ENCODE results near the gene NBEAL2. TPM values are rescaled to one million over a fixed set of nuclear protein-coding genes. Genes with fewer than 3 reads are reported as not detected.

Gene NBEAL2
- polyA plus RNA-seq, 1 donor, result 13.9 TPM

- DNase-seq (ENCODE audit: low read depth), result no peak
Measured at GRCh38 chr3:46943237-46944187, 36.0 kb upstream of the NBEAL2 start.

DNA sequence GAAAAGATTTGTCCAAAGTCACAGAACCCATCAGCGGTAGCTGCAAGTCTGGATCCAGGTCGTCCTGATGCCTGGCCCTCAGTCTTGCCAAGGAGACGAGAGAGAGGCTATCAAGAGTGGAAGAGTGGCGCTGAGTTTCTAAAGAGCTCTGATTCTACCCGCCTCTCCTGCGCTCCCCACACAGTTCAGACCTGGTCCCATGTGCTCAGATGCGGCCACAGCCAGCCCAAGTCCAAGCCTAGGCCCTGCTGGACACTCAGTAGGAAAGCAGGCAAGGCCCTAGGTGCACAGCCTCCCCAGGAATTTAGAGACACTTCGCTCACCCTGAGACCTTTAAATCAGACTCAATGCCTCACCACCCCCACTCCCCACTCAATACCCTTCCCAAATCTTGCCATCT, 35.3 kb upstream of the NBEAL2 start:
- DNase-seq (ENCODE audit: low read depth), result no peak

GRCh38 chr3:46946416-46946815, 33.0 kb upstream of the NBEAL2 start:
- no peak for DNase-seq (ENCODE audit: low read depth)

DNA sequence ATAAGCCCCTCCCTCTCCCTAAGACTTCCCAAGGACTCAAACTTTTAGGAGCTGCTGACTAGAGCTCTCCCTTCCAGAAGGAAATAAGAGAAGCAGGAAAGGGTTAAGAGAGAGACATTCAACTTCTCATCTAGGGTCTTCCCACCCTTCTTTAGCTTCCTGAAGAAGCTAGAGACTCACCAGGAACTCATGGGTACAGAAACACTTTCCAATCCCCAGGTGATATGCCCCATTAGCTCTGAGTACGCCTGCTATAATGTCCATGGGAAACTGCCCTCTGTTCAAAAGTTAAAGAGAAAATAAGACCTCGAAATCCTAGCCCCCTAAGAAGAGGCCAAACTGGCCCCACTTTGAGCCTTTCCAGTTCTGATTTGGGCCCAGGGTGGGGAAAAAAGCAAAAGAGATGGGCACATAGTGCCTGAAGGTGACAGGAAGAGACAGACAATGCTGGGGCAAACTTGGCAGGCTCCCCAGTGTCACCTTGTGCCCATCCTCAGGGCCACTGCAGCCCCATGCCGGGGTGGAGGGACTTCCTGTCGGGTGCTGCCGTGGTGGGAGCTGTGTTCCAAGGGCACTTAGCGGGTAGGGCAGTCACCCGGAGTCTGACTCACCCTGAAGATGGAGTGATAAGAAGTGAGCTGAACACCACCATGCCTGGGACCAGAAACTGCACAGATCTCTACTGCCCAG, 32.5 kb upstream of the NBEAL2 start:
- DNase-seq (ENCODE audit: low read depth), result no peak

GRCh38 chr3:46947546-46947901, 31.9 kb upstream of the NBEAL2 start:
- DNase-seq (ENCODE audit: low read depth), result no peak

- no peak for DNase-seq (ENCODE audit: low read depth)
Measured at GRCh38 chr3:46947981-46948791, 31.3 kb upstream of the NBEAL2 start.

GRCh38 chr3:46948830-46949671, 30.4 kb upstream of the NBEAL2 start:
- DNase-seq (ENCODE audit: low read depth), result no peak

DNA sequence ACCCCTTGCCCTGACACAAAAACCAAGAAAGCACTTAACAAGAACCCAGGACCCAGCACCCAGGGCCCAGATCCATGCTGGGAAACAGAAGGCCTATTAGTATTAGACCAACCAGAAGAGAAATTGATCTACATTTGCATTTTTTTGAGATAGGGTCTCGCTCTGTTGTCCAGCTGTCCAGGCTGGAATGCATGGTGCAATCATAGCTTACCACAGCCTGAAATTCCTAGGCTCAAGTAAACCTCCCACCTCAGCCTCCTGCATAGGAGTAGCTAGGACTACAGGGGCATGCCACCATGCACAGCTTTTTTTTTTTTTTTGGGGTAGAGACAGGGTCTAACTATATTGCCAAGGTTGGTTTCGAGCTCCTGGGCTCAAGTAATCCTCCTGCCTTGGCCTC, 29.3 kb upstream of the NBEAL2 start:
- DNase-seq (ENCODE audit: low read depth), result no peak

- no peak for DNase-seq (ENCODE audit: low read depth)
Measured at GRCh38 chr3:46950650-46951241, 28.7 kb upstream of the NBEAL2 start.

DNA sequence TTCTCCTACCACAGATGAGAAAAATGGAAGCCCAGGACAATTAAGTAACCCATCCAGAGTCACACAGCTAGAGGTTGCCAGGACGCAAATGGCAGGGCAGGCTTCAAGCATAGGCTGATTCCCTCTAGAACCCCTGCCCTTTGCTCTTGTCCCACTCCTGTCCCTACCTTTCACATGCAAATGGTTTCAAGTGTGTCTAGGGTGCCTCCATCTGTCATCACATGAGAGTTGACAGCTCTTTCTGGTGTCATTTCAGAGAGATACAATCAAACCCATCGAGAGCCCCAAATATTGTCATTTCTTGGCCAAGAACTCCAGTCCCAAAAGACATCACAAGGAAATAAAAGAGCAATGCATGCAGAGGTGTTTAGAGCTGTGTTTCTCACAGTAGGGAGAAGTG, 26.7 kb upstream of the NBEAL2 start:
- no peak for DNase-seq (ENCODE audit: low read depth)

GRCh38 chr3:46953234-46954010, 26.0 kb upstream of the NBEAL2 start:
- no peak for DNase-seq (ENCODE audit: low read depth)

- DNase-seq (ENCODE audit: low read depth), result no peak
Measured at GRCh38 chr3:46954178-46954577, 25.3 kb upstream of the NBEAL2 start.

DNA sequence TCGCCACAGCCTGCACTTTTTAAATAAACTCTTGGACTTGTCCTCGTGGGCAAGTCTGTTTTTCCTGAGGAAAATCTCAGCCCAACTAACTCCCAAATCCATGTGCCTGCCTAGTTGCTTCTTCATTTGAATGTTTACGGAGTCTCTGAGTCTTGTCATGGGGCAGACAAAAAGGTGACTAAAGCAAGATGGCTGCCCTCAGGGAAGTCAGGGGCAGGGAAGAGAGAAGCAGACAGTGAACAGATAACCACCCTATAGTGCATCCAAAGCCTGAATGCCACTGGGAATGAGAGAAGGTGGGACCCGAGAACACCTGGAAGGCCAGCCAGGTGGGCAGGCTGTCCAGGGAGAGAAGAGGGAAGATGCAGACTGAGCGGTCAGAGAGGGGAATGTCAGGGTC, 24.3 kb upstream of the NBEAL2 start:
- no peak for DNase-seq (ENCODE audit: low read depth)

- DNase-seq (ENCODE audit: low read depth), result no peak
Measured at GRCh38 chr3:46955801-46956259, 23.6 kb upstream of the NBEAL2 start.

GRCh38 chr3:46957092-46957820, 22.2 kb upstream of the NBEAL2 start:
- DNase-seq (ENCODE audit: low read depth), result no peak

DNA sequence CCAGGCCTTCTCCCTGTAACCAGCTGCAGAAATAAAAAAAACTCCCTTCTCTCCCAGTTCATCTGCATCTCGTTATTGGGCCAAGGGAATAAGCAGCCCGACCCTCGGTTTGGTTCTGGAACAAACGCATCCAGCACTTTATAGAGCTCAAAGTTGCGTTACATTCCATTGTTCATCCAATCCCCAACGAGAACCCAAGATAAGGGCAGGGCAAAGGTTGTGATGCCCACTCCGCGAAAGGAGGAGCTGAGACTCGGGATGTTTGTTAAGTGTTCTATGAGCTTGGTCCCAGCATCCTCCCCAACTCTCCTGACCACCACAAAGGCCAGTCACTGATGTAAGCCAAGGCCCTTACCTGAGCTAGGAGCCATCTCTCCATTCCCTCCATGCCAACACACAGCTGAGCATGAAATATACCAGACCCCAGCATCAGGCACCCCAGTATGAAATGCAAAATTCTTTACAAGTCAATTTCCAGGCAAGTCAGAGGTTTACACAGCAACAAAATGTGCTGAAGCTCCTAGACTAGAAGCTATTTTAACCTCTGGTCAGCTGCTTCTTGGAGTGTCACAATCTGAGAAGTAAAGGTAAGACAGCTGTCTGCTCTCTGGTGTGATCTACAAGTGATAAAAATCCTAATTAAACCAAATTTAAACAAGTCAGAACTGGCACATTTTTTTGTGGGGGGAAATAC, 20.9 kb upstream of the NBEAL2 start:
- DNase-seq (ENCODE audit: low read depth), result no peak

GRCh38 chr3:46959161-46959511, 20.3 kb upstream of the NBEAL2 start:
- no peak for DNase-seq (ENCODE audit: low read depth)

DNA sequence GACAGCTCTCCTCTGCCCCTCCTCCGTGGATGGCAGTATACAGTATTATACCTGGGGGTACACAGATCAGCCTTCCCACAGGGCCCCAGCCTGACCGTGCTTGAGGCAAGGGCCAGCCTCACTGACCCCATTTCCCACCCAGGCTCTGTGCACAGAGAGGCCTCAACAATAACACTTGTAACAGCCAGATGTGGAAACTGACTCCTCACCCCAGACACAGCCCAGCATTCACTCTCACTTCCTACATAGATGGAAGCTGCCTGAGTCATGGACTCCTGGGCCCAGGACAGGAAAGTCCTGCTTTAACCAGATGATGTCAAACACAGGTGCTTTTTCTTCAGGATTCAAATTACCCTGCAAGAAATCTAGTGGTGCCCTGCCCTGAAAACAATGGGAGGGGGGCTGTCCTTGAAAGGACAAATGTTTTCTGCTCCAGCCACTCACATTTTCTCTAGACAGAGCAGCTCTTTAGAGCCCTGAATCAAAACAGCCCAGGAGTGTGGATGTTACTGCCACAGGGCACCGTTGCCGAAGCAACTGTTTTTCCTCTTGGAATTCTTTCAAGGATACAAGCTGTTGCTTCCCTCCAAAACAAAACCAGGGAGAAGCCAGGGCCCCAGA, 19.3 kb upstream of the NBEAL2 start:
- DNase-seq (ENCODE audit: low read depth), result no peak
